Astrocyte (in vitro differentiated cells and primary cell): Measurements from ENCODE around the gene PLPPR3.
"Not testable (repeated sequence)": the region's sequence is repeated elsewhere in the genome, so short reads cannot be mapped to it uniquely, and the experiment has no call there.

Experiments
- CTCF ChIP-seq: IDR thresholded peaks from 2 replicates; pipeline ENCODE4 v1.5.1; 2011; ENCODE audit warnings: low read depth, mild to moderate bottlenecking, inconsistent platforms, low read length, moderate library complexity; ENCODE audit not compliant: insufficient read depth
- EZH2 ChIP-seq: IDR thresholded peaks from 2 replicates; pipeline ENCODE4 v1.6.1; 2012; ENCODE audit warnings: mild to moderate bottlenecking, low read length, inconsistent platforms; ENCODE audit not compliant: insufficient read depth

- not testable (repeated sequence) for TF ChIP-seq CTCF, EZH2
Observed at GRCh38 chr19:849195-849594, 27.4 kb upstream of the PLPPR3 start.
